ENCODE results near the gene MAN1C1. TPM values are rescaled to one million over a fixed set of nuclear protein-coding genes. Genes with fewer than 3 reads are reported as not detected.

MAN1C1 gene
- total and polyA plus RNA-seq, 2 donors (not counting 3 experiments of a cell fraction or from before 2014, with no cell fraction given): 1.5 to 4.0 TPM

DNA sequence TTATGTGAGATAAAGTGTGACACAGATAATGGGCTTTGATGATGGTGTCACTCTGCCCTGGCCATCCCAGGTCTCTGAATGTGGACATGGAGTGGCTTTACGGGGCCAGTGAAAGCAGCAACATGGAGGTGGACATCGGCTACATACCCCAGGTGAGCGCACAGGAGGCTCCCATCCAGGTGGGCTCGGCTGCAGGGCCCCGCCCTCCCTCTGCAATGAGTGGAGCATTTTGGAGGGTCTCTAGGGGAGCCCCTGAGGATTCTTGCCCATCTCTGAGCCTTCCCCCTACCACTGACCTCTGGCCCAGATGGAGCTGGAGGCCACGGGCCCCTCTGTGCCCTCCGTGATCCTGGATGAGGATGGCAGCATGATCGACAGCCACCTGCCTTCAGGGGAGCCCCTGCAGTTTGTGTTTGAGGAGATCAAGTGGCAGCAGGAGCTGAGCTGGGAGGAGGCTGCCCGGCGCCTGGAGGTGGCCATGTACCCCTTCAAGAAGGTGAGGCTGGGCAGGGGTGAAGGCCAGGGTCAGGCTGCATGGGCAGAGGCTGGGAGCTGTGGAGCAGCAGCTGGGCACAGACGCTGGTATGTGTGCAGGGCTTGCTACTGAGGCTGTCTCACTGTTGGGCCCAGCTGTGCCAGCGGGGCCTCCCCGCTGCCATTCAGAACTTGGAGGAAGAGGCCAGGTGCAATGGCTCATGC is 194.9 kb downstream of the MAN1C1 start:
- Histone ChIP-seq H3K79me2 (ENCODE audit: control insufficient read depth, insufficient read depth, low read length) (no peaks in the 10 kb centered on the region), H3K9me3 (replicated peaks; ENCODE audit: control insufficient read depth, insufficient read depth, low read length) (no peaks in the 10 kb centered on the region), H3K4me3 (replicated peaks in 1 of 3; ENCODE audit: insufficient read depth in 1 of 3, low read depth in 1 of 3, low read length in 3 of 3) (no peak overlapping the region), H3K27me3 (ENCODE audit: control insufficient read depth in 2 of 2, insufficient read depth in 2 of 2, low read length in 2 of 2) (no peaks in the 10 kb centered on the region), H2AFZ (ENCODE audit: low read depth, low read length) (no peak overlapping the region), H3K9ac (replicated peaks; ENCODE audit: extremely low read depth, insufficient read depth, low read length) (no peak overlapping the region), H3K4me1 (ENCODE audit: control insufficient read depth, extremely low read depth, insufficient read depth, low read length) (peaks cover under 1% of the 10 kb centered on the region), H3K27ac (ENCODE audit: insufficient read depth, low read depth, low read length) (no peak overlapping the region), H3K9me1 (replicated peaks; ENCODE audit: control insufficient read depth, extremely low read depth, insufficient read depth, low read length) (no peaks in the 10 kb centered on the region), H3K36me3 (ENCODE audit: control insufficient read depth in 2 of 2, extremely low read depth in 1 of 2, insufficient read depth in 2 of 2, low read length in 2 of 2) (peaks cover 13 to 71% of the 10 kb centered on the region in 2 experiments), H3K4me2 (ENCODE audit: insufficient read depth, low read length) (no peak overlapping the region), H4K20me1 (replicated peaks; ENCODE audit: control insufficient read depth, extremely low read depth, insufficient read depth, low read length) (no peaks in the 10 kb centered on the region)
- DNase-seq (ENCODE audit: low read depth, low spot score): no peak
- ChIA-PET POLR2A (no interaction called here), CTCF (interaction anchor here (1.0 to 2.5 kb wide), 2 partner anchors 202 to 292 kb away, joined by 5 to 35 read pairs; no protein-coding TSS in a partner anchor)
- no TSS peak for BruUV-seq (replicated peaks)
- intact Hi-C loops (cut with micrococcal nuclease): loop anchor here (1.0 kb wide), 1 partner anchor 203 kb away; no protein-coding TSS in a partner anchor
- FAIRE-seq: no peak
- dilution Hi-C loops (cut with MboI; ENCODE audit: extremely low pct_ligation_motif_present, low sequenced_read_pairs): no loop called here
- TF ChIP-seq EZH2 (IDR thresholded peaks at IDR 0.05; ENCODE audit: borderline replicate concordance, low read depth, low read length, severe bottlenecking) (no peak), MYC (IDR thresholded peaks at IDR 0.05; ENCODE audit: low read depth, low read length) (no peak)
- TF ChIP-seq, protein P1, sequence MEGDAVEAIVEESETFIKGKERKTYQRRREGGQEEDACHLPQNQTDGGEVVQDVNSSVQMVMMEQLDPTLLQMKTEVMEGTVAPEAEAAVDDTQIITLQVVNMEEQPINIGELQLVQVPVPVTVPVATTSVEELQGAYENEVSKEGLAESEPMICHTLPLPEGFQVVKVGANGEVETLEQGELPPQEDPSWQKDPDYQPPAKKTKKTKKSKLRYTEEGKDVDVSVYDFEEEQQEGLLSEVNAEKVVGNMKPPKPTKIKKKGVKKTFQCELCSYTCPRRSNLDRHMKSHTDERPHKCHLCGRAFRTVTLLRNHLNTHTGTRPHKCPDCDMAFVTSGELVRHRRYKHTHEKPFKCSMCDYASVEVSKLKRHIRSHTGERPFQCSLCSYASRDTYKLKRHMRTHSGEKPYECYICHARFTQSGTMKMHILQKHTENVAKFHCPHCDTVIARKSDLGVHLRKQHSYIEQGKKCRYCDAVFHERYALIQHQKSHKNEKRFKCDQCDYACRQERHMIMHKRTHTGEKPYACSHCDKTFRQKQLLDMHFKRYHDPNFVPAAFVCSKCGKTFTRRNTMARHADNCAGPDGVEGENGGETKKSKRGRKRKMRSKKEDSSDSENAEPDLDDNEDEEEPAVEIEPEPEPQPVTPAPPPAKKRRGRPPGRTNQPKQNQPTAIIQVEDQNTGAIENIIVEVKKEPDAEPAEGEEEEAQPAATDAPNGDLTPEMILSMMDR (IDR thresholded peaks at IDR 0.05; ENCODE audit: extremely low read depth in 1 of 2, insufficient read depth in 1 of 2, low read depth in 1 of 2, low read length in 2 of 2): no peak

All from endothelial cell of umbilical vein (primary cell).